ENCODE measurements around the gene USP14.
"Not testable (repeated sequence)": the region's sequence is repeated elsewhere in the genome, so short reads cannot be mapped to it uniquely, and the experiment has no call there.

USP14 gene

DNA sequence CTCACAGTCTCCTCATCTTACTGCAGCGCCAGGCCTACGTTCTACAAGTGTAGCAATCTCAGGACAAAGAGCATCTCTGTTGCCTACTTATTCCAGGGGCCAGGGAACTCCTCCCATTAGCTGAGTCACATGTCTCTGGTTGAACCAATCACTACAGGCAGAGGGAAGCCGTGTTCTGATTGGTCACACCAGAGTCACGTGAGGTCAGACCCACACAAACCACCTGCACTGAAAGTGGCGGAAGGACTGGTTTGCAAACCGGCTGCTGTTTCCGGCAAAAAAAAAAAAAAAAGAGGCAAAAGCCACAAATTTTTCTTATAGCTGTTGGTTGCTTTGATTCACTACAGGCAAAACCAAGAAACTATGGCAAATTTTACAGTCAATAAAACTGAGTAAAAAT, 21.9 kb upstream of the USP14 start:
- no peaks in the 10 kb centered on the region for H3K4me1 ChIP-seq (ENCODE audit: control insufficient read depth, insufficient read depth, low read length)
- no peak overlapping the region for H3K4me3 ChIP-seq (ENCODE audit: low read length)
- WGBS (ENCODE audit: insufficient coverage, insufficient read length) = no CpG with 5 or more reads among the region's 7 CpGs
- no peaks in the 10 kb centered on the region for H3K36me3 ChIP-seq (ENCODE audit: control insufficient read depth, insufficient read depth, low read length)
- H3K27me3 ChIP-seq (ENCODE audit: control insufficient read depth, insufficient read depth, low read length) = no peaks in the 10 kb centered on the region
- no peak overlapping the region for H3K27ac ChIP-seq (ENCODE audit: low read length)
- no peaks in the 10 kb centered on the region for H3K9me3 ChIP-seq (ENCODE audit: control insufficient read depth, insufficient read depth, low read length)
- DNase-seq (ENCODE audit: low read depth, low spot score) = no peak

DNA sequence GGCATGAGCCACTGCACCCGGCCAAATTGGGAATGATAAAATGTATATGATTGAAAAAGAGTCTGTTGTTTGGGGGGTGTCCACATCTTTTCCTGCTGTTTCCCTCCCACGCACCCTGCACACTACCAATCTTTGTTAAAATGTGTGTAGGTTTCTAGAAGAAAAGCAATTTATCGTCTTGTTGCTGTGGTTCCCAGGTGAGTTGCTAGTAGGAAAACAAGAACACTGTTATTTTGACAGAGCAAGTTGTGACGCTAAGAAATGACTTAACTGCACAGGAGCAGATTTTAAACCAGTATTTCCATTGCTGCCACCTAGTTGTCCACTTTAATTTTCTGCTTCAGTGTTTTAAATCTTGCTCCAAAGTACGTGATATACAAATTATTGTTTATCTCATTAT, 21.0 kb upstream of the USP14 start:
- H3K4me1 ChIP-seq (ENCODE audit: control insufficient read depth, insufficient read depth, low read length) = no peaks in the 10 kb centered on the region
- no peak for DNase-seq (ENCODE audit: low read depth, low spot score)
- no peaks in the 10 kb centered on the region for H3K36me3 ChIP-seq (ENCODE audit: control insufficient read depth, insufficient read depth, low read length)
- no peaks in the 10 kb centered on the region for H3K9me3 ChIP-seq (ENCODE audit: control insufficient read depth, insufficient read depth, low read length)
- no peak overlapping the region for H3K27ac ChIP-seq (ENCODE audit: low read length)
- no peaks in the 10 kb centered on the region for H3K27me3 ChIP-seq (ENCODE audit: control insufficient read depth, insufficient read depth, low read length)
- WGBS (ENCODE audit: insufficient coverage, insufficient read length) = no CpG with 5 or more reads among the region's 5 CpGs
- no peak overlapping the region for H3K4me3 ChIP-seq (ENCODE audit: low read length)

DNA sequence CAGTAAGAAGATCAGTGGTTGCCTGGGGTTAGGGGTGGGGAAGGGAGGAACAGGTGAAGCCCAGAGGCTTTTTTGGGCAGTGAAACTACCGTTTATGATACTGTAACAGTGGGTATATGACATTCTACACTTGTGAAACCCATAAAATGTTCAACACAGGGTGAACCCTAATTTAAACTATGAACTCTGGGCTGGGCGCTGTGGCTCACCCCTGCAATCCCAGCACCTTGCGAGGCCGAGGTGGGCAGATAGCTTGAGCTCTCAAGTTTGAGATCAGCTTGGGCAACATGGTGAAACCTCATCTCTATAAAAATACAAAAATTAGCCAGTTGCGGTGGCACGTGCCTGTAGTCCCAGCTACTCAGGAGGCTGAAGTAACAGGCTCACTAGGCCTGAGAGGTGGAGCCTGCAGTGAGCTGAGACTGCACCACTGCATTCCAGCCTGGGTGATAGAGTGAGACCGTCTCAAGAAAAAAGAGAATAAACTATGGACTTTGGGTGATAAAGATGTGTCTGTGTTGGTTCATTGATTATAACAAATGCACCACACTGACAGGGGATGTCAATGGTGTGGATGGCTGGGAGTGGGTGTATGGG, 17.6 kb upstream of the USP14 start:
- no peaks in the 10 kb centered on the region for H3K36me3 ChIP-seq (ENCODE audit: control insufficient read depth, insufficient read depth, low read length)
- no peaks in the 10 kb centered on the region for H3K4me1 ChIP-seq (ENCODE audit: control insufficient read depth, insufficient read depth, low read length)
- H3K9me3 ChIP-seq (ENCODE audit: control insufficient read depth, insufficient read depth, low read length) = no peaks in the 10 kb centered on the region
- no peak for DNase-seq (ENCODE audit: low read depth, low spot score)
- no peaks in the 10 kb centered on the region for H3K27me3 ChIP-seq (ENCODE audit: control insufficient read depth, insufficient read depth, low read length)
- no CpG with 5 or more reads among the region's 7 CpGs for WGBS (ENCODE audit: insufficient coverage, insufficient read length)
- H3K27ac ChIP-seq (ENCODE audit: low read length) = no peak overlapping the region
- no peak overlapping the region for H3K4me3 ChIP-seq (ENCODE audit: low read length)

DNA sequence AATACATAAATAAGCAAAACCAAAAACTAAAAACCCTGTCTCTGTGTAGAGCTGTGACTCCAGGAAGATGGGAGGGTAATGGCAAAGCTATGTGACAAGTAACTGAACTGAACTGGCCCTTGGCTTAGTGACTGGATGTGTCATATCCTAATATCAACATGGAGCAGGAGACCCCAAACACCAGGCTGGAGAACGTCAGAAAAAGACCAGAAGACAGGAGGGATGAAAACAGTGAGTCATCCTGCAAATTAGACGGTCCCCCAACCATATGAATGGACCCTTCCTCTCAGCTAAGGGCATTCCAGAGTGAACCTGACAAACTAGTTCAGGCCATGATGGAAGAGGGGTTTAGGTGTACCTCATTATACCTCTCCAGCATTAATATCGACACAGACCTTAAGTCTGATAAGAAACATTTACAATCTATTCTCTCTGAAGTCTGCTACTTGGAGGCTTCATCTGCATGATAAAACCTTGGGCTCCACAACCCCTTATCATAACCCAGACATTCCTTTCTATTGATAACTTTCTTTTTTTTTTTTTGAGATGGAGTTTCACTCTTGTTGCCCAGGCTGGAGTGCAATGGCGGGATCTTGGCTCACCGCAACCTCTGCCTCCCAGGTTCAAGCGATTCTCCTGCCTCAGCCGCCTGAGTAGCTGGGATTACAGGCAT, 15.6 kb upstream of the USP14 start:
- H3K9me3 ChIP-seq (ENCODE audit: control insufficient read depth, insufficient read depth, low read length); H3K36me3 ChIP-seq (ENCODE audit: control insufficient read depth, insufficient read depth, low read length); H3K4me1 ChIP-seq (ENCODE audit: control insufficient read depth, insufficient read depth, low read length); H3K27ac ChIP-seq (ENCODE audit: low read length); H3K27me3 ChIP-seq (ENCODE audit: control insufficient read depth, insufficient read depth, low read length); DNase-seq (ENCODE audit: low read depth, low spot score); H3K4me3 ChIP-seq (ENCODE audit: low read length): not testable (repeated sequence)
- no CpG with 5 or more reads among the region's 7 CpGs for WGBS (ENCODE audit: insufficient coverage, insufficient read length)

DNA sequence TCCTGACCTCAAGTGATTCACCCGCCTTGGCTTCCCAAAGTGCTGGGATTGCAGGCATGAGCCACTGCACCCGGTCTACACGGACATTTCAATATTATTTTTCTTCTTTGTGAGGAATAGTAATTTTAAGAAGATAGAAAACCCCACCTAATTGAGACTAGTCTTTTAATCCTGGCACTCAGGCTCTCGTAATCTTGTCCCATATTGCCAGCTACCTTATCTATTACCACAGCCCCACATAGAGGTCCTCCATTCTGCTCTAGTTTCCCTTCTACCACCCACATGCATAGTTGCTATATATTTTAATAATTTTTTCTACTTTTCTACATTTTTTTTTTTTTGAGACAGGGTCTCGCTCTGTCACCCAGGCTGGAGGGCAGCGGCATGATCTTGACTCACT, 9.5 kb upstream of the USP14 start:
- Histone ChIP-seq H3K4me3 (ENCODE audit: low read length) (no peak overlapping the region), H3K9me3 (ENCODE audit: control insufficient read depth, insufficient read depth, low read length) (no peaks in the 10 kb centered on the region)
- WGBS (ENCODE audit: insufficient coverage, insufficient read length) = no CpG with 5 or more reads among the region's 6 CpGs

DNA sequence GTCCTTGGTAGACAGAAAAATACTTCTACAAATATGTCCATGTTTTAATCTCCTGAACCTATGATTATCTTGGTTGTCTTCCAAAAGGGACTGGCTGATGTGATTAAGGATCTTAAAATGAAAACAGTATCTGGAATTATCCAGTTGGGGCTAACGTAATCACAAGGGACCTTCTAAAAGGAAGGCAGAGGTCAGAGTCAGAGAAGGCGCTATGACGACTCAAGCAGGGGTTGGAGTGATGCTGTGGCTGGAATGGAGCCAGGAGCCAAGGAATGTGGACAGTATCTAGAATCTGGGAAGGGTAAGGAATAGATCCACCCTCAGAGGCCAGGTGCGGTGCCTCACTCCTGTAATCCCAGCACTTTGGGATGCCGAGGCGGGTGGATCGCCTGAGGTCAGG, 4.2 kb upstream of the USP14 start:
- Histone ChIP-seq H3K9me3 (ENCODE audit: control insufficient read depth, insufficient read depth, low read length) (no peaks in the 10 kb centered on the region), H3K4me3 (ENCODE audit: low read length) (no peak overlapping the region), H3K27me3 (ENCODE audit: control insufficient read depth, insufficient read depth, low read length) (peaks cover 2% of the 10 kb centered on the region; the same call in 1 of the 2 replicates), H3K4me1 (ENCODE audit: control insufficient read depth, insufficient read depth, low read length) (no peaks in the 10 kb centered on the region), H3K27ac (ENCODE audit: low read length) (no peak overlapping the region), H3K36me3 (ENCODE audit: control insufficient read depth, insufficient read depth, low read length) (no peaks in the 10 kb centered on the region)
- no peak for DNase-seq (ENCODE audit: low read depth, low spot score)
- WGBS (ENCODE audit: insufficient coverage, insufficient read length) = no CpG with 5 or more reads among the region's 7 CpGs

More for the DNA sequence above, 9.5 kb upstream of the USP14 start:
- Histone ChIP-seq H3K4me1 (ENCODE audit: control insufficient read depth, insufficient read depth, low read length) (no peaks in the 10 kb centered on the region), H3K27ac (ENCODE audit: low read length) (no peak overlapping the region), H3K36me3 (ENCODE audit: control insufficient read depth, insufficient read depth, low read length) (no peaks in the 10 kb centered on the region), H3K27me3 (ENCODE audit: control insufficient read depth, insufficient read depth, low read length) (no peaks in the 10 kb centered on the region)
- no peak for DNase-seq (ENCODE audit: low read depth, low spot score)

DNA sequence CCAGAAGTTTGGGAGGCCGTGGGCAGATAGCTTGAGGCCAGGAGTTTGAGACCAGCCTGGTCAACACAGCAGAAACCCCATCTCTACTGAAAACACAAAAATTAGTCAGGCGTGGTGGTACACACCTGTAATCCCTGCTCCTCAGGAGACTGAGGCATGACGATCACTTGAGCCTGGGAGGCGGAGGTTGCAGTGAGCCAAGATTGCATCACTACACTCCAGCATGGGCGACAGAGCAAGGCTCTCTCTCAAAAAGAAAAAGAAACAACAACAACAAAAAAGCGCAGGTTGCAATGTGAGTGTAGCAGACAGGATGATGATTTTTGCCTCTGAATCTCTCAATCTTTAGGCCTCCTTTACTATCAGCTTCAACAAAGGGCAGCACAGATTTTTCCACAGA, 2.7 kb upstream of the USP14 start:
- H3K27me3 ChIP-seq (ENCODE audit: control insufficient read depth, insufficient read depth, low read length) = peaks cover 2% of the 10 kb centered on the region; the same call in 1 of the 2 replicates
- no peaks in the 10 kb centered on the region for H3K9me3 ChIP-seq (ENCODE audit: control insufficient read depth, insufficient read depth, low read length)
- H3K4me3 ChIP-seq (ENCODE audit: low read length) = no peak overlapping the region
- no peaks in the 10 kb centered on the region for H3K36me3 ChIP-seq (ENCODE audit: control insufficient read depth, insufficient read depth, low read length)
- H3K27ac ChIP-seq (ENCODE audit: low read length) = no peak overlapping the region
- no peak for DNase-seq (ENCODE audit: low read depth, low spot score)
- no CpG with 5 or more reads among the region's 6 CpGs for WGBS (ENCODE audit: insufficient coverage, insufficient read length)
- H3K4me1 ChIP-seq (ENCODE audit: control insufficient read depth, insufficient read depth, low read length) = no peaks in the 10 kb centered on the region

DNA sequence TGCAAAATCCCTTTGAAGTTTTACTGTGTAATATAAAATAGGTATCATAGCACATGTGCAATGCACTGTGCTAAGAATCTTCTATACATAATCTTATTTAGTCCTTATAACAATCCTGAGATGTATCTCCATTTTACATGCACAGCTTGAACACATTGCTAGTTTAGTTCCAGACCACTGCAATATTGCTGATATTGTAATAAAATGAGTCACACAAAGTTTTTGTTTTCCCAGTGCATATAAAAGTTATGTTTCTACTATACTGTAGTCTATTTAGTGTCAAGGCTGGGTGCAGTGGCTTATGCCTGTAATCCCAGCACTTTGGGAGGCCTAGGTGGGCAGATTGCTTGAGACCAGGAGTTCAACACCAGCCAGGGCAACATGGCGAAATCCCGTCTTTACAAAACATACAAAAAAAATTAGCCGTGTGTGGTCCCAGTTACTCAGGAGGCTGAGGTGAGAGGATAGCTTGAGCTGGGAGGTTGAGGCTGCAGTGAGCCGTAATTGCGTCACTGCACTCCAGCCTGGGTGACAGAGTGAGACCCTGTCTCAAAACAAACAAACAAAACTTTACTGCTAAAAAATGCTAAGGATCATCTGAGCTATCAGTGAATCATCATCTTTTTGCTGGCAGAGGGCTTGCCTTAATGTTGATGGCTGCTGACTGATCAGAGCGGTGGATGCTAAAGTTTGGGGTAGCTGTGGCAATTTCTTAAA, 1.7 kb upstream of the USP14 start:
- H3K27ac ChIP-seq (ENCODE audit: low read length) = no peak overlapping the region
- H3K36me3 ChIP-seq (ENCODE audit: control insufficient read depth, insufficient read depth, low read length) = no peaks in the 10 kb centered on the region
- no peak for DNase-seq (ENCODE audit: low read depth, low spot score)
- H3K9me3 ChIP-seq (ENCODE audit: control insufficient read depth, insufficient read depth, low read length) = no peaks in the 10 kb centered on the region
- H3K4me3 ChIP-seq (ENCODE audit: low read length) = no peak overlapping the region
- no peaks in the 10 kb centered on the region for H3K4me1 ChIP-seq (ENCODE audit: control insufficient read depth, insufficient read depth, low read length)
- no CpG with 5 or more reads among the region's 6 CpGs for WGBS (ENCODE audit: insufficient coverage, insufficient read length)
- peaks cover 2% of the 10 kb centered on the region; the same call in 1 of the 2 replicates for H3K27me3 ChIP-seq (ENCODE audit: control insufficient read depth, insufficient read depth, low read length)

DNA sequence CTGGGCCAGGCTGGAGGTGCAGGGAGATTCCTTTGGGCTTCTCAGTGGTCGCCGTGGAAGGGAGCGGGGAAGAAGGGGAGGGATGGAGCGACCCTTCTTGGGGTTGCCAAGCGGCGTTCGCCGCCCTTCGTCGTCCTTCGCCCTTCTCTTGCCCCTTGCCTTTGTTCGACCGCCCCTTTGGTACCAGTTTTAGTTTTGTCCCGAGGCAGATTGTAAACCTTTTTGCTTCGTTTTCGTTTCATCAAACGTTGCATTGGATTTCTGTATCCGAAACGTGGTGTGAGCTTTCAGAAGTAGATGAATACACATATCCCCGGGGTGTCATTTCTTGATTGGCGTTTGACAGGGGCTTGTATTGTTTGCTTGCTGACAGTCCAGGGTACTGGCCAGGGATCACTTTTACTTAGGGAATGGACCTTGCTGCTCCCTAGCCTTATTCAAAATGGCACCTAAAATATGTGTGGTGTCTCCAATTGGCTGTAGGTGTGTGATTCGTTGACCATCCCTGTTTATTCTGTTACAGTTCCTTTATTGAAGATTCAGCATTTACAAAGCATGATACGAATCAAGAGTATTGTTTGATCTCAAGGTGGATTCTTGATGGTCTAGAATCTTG, 788 bp downstream of the USP14 start:
- peaks cover 2% of the 10 kb centered on the region; the same call in 1 of the 2 replicates for H3K27me3 ChIP-seq (ENCODE audit: control insufficient read depth, insufficient read depth, low read length)
- DNase-seq (ENCODE audit: low read depth, low spot score) = no peak
- H3K4me1 ChIP-seq (ENCODE audit: control insufficient read depth, insufficient read depth, low read length) = no peaks in the 10 kb centered on the region
- peak overlapping the region; percentile 89 for H3K4me3 ChIP-seq (ENCODE audit: low read length)
- H3K36me3 ChIP-seq (ENCODE audit: control insufficient read depth, insufficient read depth, low read length) = no peaks in the 10 kb centered on the region
- no CpG with 5 or more reads among the region's 23 CpGs for WGBS (ENCODE audit: insufficient coverage, insufficient read length)
- H3K27ac ChIP-seq (ENCODE audit: low read length) = no peak overlapping the region
- no peaks in the 10 kb centered on the region for H3K9me3 ChIP-seq (ENCODE audit: control insufficient read depth, insufficient read depth, low read length)

DNA sequence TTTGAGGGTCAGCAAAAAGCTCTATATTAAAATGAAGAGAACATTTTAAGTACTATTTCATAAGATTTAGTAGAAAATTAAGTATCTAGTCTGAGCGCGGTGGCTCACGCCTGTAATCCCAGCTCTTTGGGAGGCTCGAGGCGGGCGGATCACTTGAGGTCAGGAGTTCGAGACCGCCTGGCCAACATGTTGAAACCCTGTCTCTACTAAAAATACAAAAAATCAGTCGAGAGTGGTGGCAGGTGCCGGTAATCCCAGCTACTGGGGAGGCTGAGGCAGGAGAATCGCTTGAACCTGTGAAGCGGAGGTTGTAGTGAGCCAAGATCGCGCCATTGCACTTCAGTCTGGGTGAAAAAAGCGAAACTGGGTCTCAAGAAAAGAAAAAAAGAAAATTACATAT, 1.6 kb downstream of the USP14 start:
- no CpG with 5 or more reads among the region's 15 CpGs for WGBS (ENCODE audit: insufficient coverage, insufficient read length)
- H3K27ac ChIP-seq (ENCODE audit: low read length) = no peak overlapping the region
- H3K4me3 ChIP-seq (ENCODE audit: low read length) = no peak overlapping the region
- DNase-seq (ENCODE audit: low read depth, low spot score) = no peak
- H3K9me3 ChIP-seq (ENCODE audit: control insufficient read depth, insufficient read depth, low read length) = no peaks in the 10 kb centered on the region
- no peaks in the 10 kb centered on the region for H3K4me1 ChIP-seq (ENCODE audit: control insufficient read depth, insufficient read depth, low read length)
- 0 out of 2 replicates have a peak, but pooled peaks cover 3% of the 10 kb centered on the region for H3K36me3 ChIP-seq (ENCODE audit: control insufficient read depth, insufficient read depth, low read length)
- H3K27me3 ChIP-seq (ENCODE audit: control insufficient read depth, insufficient read depth, low read length) = peaks cover 2% of the 10 kb centered on the region; the same call in 1 of the 2 replicates
